ENCODE results near the gene RAB37.

Gene RAB37

DNA sequence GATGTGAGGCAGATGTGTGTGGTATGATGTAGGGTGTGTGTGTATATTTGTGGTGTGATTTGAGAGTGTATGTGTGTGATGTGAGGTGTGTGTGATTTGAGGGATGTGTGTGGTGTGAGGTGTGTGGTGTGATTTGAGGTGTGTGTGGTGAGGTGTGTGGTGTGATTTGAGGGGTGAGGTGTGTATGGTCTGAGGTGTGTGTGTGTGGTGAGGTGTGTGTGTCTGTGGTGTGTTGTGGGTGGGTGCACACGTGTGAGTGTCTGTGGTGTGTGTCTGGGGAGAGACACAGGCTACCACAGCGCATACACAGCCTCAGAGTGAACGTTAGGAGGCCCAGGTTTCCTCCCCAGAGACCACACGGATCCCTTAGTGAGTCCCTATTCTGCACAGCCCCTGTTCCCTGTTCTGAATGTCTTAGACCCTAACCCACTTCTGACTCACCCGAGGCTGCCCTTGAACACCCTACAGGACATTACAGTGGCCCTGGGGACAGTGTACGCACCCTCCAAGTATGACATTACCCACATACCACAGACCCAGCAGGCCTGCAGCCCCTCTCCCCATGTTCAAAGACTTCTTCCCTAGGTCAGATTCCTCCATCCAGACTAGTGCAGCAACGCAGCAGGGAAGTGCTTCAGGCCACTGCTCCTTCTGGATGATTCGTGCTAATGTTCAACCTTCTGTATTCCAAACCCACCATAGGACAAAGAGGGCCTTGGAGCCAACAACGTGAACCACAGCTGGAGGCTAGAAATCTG lies 3.5 kb upstream of the RAB37 start:
- TF ChIP-seq GATA3 (IDR thresholded peaks at IDR 0.05; ENCODE audit: low read depth, low read length) = no peak
- no peak for TF ChIP-seq GATA2 (IDR thresholded peaks at IDR 0.05; ENCODE audit: low read depth, low read length)

DNA sequence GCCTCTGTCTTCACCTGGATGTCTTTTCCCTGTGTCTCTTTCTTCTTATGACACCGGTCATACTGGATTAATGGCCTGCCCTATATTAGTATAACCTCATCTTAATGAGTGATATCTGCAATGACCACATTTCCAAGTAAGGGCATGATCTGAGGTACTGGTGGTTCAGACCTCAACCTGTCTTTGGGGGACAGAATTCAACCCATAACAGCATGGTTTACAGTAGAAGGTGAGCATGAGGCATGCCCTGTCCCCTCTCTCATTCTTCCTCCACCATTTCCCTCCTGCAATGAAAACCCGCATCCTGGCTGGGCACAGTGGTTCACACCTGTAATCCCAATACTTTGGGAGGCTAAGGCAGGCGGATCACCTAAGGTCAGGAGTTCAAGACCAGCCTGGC lies 2.8 kb upstream of the RAB37 start:
- TF ChIP-seq GATA2 (IDR thresholded peaks at IDR 0.05; ENCODE audit: low read depth, low read length) = no peak
- TF ChIP-seq GATA3 (IDR thresholded peaks at IDR 0.05; ENCODE audit: low read depth, low read length) = no peak

DNA sequence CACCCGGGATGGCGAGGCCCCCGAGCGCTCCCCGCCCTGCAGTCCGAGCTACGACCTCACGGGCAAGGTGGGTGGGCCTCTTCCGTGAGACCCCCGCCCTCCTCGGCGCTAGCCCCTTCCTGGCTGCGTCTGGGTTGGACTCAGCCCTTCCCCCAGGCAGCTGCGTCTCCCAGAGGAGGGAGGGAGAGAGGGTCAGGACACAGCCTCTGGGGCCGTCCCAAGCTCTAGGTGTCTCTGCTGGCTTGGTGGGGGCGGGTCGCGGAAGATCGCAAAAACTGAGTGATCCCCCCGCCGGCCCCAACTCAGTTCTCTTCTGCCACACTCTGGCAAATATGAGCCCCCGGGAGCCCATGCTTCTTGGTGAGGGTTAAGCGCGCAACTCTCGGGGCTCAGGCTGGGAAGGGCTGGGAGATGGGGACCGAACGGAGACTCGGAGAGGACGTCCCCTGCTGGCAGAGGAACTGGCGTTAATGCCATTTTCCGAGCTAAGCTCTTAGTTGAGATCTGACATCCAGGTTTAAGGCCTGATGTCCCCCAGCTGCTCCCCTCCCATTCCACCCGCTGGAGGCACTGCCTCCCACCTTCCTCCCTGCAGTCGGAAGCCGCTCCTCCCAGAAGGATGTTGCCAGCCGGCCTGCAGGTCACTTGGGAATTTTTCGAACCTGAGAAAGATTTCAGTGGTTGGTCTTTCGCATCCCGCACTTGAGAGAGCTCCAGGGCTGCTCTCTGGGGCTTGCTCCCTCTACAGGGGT lies 419 bp downstream of the RAB37 start:
- TF ChIP-seq GATA2 (IDR thresholded peaks at IDR 0.05; ENCODE audit: low read depth, low read length) (no peak), GATA3 (IDR thresholded peaks at IDR 0.05; ENCODE audit: low read depth, low read length) (no peak)

DNA sequence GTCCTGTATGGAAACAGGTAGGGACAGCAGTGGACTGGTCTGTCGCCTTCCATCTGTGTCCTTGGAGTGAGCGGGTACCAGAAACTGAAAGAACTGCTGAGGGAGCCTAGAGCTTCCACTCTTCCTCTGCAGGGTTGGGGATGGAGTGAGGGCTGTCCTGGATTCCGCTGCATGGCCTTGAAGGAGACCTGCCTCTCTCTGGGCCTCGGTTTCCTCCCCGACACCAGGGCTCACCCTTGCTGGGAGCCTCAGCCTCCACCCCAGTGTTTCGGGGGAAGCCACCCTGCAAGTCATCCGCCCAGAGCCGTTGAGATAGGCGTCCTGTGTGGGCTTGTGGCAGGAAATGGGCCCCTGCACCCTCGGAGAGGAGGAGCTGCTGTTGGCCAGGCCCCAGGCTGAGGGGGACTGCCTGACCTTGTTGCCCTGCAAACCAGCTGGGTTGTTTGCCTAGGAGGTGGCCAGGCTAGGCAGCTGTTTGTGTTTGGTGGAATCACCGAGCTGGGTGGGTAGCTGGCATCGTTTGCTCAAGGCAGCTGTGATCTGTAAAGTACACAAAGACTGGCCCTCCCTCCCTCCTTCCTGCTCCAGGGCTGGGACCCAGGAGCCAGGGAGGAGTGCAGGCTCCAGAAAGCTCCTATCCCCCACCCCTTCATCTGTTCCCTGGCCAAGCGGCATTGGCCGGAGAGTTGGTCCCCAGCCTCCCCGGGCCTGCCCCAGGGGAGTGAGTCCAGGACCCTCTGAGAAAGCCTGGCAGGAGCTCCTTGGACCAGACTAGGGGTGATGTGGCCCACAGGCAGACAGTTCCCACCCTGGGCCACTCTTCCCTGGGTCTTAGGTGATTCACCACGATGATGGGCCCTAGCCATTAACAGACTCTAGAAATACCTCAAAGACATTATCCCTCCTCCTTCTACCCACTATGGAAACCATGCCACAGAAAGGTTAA lies 1.3 kb downstream of the RAB37 start:
- TF ChIP-seq GATA3 (IDR thresholded peaks at IDR 0.05; ENCODE audit: low read depth, low read length) = no peak
- no peak for TF ChIP-seq GATA2 (IDR thresholded peaks at IDR 0.05; ENCODE audit: low read depth, low read length)

DNA sequence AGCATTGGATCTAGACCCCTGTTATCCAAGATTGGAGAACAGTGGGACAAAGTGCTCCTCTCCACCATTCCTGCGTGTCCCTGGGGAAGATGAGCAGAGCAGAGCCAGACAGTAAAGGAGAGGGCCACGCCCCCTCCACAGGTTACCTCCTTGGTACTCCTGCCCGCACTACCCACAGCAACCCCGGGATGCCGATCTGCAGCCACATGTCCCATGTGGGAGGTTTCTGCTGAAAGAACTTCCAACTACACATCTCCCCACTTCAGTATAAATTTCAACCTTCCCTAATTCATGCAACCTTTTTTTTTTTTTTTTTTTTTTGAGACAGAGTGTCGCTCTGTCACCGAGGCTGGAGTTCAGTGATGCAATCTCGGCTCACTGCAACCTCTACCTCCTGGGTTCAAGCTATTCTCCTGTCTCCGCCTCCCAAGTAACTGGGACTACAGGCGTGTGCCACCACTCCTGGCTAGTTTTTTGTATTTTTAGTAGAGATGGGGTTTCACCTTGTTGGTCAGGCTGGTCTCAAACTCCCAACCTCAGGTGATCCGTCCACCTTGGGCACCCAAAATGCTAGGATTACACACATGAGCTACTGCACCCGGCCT lies 2.3 kb downstream of the RAB37 start:
- TF ChIP-seq GATA3 (IDR thresholded peaks at IDR 0.05; ENCODE audit: low read depth, low read length) (no peak), GATA2 (IDR thresholded peaks at IDR 0.05; ENCODE audit: low read depth, low read length) (no peak)

DNA sequence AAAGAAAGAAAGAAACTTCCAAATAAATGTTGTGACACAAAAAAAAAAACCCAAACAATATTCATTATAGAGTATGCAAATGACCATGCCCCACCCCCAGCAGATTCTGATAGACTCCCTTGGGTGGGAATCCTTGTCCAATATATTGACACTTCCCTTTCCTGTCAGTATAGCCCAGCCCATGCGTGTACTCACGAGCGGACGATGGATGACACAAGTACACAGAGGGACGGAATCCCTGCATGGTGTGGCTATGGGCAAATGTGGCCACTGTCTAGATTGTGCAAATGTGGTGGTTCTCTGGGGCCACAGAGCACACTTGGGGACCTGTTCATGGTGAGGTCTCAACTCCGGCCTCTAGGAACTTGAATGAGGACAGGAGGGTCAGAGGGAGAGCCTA lies 3.1 kb downstream of the RAB37 start:
- TF ChIP-seq GATA3 (IDR thresholded peaks at IDR 0.05; ENCODE audit: low read depth, low read length) (no peak), GATA2 (IDR thresholded peaks at IDR 0.05; ENCODE audit: low read depth, low read length) (no peak)

DNA sequence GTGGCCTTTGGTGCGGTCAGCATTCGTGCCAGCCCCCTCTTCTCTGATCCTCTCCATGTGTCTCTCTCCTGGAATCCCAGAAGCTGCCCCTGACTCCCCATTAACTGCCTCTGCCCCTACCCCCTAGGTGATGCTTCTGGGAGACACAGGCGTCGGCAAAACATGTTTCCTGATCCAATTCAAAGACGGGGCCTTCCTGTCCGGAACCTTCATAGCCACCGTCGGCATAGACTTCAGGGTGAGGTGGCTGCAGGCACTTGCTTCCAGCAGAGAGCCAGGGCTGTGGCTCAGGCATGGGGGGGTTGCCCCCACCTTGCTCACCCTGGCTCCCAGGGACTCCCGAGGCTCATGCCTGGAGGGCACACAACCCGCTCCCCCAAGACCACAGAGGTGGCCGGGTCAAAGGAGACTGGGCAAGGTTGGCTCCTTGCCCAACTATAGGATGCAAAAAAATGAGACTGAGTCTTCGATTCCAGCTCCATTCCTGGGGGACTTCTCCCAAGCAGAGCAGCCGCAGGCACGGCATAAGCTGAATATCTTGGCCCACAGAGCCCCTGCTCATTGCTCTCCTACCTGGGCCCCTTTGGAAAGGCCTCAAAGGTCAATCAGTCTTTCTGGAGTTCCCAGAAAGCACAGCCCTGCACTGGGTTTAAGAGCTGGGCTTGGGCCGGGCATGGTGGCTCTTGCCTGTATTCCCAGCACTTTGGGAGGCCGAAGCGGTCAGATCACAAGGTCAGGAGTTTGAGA lies 3.8 kb downstream of the RAB37 start:
- TF ChIP-seq GATA2 (IDR thresholded peaks at IDR 0.05; ENCODE audit: low read depth, low read length) (no peak), GATA3 (IDR thresholded peaks at IDR 0.05; ENCODE audit: low read depth, low read length) (no peak)

DNA sequence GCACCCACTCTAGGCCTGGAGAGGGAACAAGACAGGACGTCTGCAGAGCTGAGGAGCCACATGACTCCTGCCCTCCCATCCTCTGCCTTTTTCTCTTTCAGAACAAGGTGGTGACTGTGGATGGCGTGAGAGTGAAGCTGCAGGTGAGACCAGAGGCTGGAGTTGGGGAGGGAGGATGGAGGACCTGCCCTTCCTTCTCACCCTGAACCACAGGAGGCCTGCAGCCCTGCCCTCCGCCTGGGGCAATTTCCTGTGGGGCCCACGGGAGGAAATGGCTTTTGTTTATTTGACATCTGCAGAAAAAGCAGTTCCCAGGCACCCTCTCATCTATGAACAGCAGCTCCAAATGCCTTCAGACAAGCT lies 5.1 kb downstream of the RAB37 start:
- TF ChIP-seq GATA3 (IDR thresholded peaks at IDR 0.05; ENCODE audit: low read depth, low read length) (no peak), GATA2 (IDR thresholded peaks at IDR 0.05; ENCODE audit: low read depth, low read length) (no peak)

DNA sequence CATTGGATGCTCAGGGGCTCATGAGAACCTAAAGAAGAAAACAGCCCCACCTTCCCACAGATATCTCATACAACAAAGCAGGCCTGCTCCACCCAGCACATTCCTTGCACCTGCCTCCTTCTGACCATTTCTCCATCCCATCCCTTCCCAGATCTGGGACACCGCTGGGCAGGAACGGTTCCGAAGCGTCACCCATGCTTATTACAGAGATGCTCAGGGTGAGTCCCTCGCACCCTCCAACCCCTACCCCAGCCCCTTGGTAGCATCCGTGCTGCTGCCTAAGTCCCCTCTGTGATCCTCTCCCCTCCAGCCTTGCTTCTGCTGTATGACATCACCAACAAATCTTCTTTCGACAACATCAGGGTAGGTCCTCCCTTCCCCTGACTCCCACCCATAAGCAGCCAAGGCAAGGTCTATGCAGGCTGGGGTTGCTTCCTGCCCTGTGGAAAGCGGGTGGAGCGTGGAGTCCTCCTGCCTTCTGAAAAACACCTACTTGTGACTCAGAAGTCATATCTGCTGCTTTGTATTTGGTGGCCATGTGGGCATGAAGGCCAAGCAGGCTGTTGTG lies 6.0 kb downstream of the RAB37 start:
- TF ChIP-seq GATA2 (IDR thresholded peaks at IDR 0.05; ENCODE audit: low read depth, low read length) (no peak), GATA3 (IDR thresholded peaks at IDR 0.05; ENCODE audit: low read depth, low read length) (no peak)

DNA sequence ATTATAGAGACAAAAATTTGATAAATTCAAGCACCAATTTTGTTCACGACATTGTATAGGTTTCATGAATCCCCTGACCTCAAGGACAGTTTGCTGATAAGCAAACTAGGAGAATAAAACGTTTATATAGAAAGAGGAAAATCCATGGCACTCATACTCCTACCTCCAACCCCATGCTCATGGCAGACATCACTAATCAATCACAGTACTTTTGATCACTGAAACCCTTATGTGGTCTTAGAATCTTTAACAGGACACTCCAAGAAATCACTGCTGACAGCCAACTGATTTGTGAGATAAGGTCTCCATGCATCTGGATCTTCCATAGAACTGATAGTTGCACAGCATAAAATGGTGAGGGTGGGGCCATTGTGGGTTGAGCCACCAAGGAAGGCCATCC lies 6.7 kb downstream of the RAB37 start:
- TF ChIP-seq GATA3 (IDR thresholded peaks at IDR 0.05; ENCODE audit: low read depth, low read length) (no peak), GATA2 (IDR thresholded peaks at IDR 0.05; ENCODE audit: low read depth, low read length) (peak; percentile 34; the same call in 1 of the 2 replicates)

DNA sequence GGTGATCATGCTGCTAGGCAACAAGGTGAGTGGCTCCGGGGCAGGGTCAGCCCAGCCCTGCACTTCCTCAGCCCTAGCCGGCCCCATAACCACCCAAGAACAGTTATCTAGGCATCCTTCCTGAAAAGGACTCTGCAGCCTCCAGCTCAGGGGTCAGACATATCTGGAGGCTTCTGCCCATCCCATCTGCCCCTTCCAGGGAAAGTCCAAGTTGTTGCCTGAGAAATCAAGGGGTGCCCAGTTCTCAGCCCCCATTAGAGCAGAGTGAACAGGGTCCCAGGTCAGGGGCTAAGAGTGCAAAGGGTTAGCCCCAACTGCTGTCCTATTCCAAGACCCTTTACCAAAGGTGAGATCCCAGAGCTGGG lies 7.3 kb downstream of the RAB37 start:
- TF ChIP-seq GATA3 (IDR thresholded peaks at IDR 0.05; ENCODE audit: low read depth, low read length) (no peak), GATA2 (IDR thresholded peaks at IDR 0.05; ENCODE audit: low read depth, low read length) (no peak)

DNA sequence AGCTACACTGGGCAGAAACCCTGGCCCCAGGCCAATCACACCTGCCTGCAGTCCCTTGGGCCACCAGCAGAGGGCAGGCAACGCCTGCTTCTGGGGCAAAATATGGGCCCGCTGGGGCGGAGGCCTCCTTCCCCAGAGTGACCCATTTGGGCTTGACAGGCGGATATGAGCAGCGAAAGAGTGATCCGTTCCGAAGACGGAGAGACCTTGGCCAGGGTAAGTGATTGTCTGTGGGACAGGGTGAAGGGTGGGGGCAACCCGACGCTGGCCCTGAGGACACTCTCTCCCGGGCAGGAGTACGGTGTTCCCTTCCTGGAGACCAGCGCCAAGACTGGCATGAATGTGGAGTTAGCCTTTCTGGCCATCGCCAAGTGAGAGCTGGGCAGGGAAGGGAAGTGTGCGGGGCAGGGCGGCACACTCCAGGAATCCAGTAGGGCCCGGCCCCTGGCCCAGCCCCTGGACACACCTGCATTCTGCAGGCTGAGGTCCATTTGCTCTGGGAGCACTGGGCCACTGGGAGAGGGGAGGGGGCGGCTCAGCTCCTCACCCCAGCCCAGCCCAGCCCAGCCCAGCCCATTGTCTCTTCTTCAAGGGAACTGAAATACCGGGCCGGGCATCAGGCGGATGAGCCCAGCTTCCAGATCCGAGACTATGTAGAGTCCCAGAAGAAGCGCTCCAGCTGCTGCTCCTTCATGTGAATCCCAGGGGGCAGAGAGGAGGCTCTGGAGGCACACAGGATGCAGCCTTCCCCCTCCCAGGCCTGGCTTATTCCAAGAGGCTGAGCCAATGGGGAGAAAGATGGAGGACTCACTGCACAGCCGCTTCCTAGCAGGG lies 7.9 kb downstream of the RAB37 start:
- TF ChIP-seq GATA2 (IDR thresholded peaks at IDR 0.05; ENCODE audit: low read depth, low read length) (no peak), GATA3 (IDR thresholded peaks at IDR 0.05; ENCODE audit: low read depth, low read length) (no peak)

Data from SH-SY5Y (cell line).